Cardiac ventricle fibroblast (primary cell): ENCODE data around the gene RAB40AL. TPM values are rescaled to one million over a fixed set of nuclear protein-coding genes. Genes with fewer than 3 reads are reported as not detected.

Experiments used
- total RNA-seq: library from RNA; depleted of rRNA; stranded (reverse); fragments of >200 nt; gene quantifications from 2 replicates; pipeline ENCODE4 v1.2.3, GENCODE V29; 2015

RAB40AL gene, protein sequence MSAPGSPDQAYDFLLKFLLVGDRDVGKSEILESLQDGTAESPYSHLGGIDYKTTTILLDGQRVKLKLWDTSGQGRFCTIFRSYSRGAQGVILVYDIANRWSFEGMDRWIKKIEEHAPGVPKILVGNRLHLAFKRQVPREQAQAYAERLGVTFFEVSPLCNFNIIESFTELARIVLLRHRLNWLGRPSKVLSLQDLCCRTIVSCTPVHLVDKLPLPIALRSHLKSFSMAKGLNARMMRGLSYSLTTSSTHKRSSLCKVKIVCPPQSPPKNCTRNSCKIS
- 0.50 and 0.83 TPM in 2 replicates for total RNA-seq

DNA sequence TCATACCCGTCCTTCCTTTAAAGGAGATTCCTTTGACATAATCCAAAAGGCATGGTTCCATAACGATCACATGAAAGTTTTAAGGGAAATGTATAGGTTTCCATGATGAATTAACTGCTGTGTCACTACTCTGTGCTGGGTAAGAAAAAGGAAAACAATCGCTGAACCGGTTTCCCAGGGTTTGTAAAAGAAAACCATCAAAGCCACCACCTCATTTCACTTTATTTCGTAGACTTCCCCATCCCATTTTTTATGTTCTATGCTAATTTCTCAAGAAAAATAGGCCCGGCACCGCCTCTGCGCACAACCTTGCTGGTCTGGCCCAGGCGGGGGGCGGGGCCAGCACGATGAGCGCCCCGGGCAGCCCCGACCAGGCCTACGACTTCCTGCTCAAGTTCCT is at the start of gene RAB40AL:
RAB40AL (plus strand) TSS at position 301 of the 400 bp plus-strand sequence; CDS start at position 348, 47 bp downstream.

Other genes with a start within 250 kb of the RAB40AL start
- gene GPRASP2, start 224.8 kb upstream of the RAB40AL start, total RNA-seq = 9.7 and 10.9 TPM in 2 replicates
- 1.7 and 3.7 TPM in 2 replicates for gene GPRASP3, start 216.5 kb upstream of the RAB40AL start, total RNA-seq
- not detected in 2 replicates for gene BEX1, start 126.9 kb downstream of the RAB40AL start, total RNA-seq
- not detected in 2 replicates for gene NXF3, start 155.9 kb downstream of the RAB40AL start, total RNA-seq